Panc1 (cell line): Measurements from ENCODE around the gene VOPP1. TPM values are rescaled to one million over a fixed set of nuclear protein-coding genes. Genes with fewer than 3 reads are reported as not detected.

Experiments
- ATAC-seq: fragments of 200-7000 bp; cut with Tn5 transposase; 2 replicates; pipeline ENCODE4 v1.9.1; 2020; ENCODE audit warnings: mild to moderate bottlenecking, moderate library complexity
- BruUV-seq: library from RNA; stranded (reverse); fragments of 400-500 nt; replicated peaks from 2 replicates; lab custom pipeline; 2021; lab: Mats Ljungman, UMichigan
- CTCF ChIA-PET: fragments of 300-600 bp; sonication (Branson Sonifier 250); formaldehyde crosslinking; loops from one replicate; lab custom pipeline; 2022; ENCODE audit warnings: antibody characterized with exemption; lab: Charles Lee
- POLR2A ChIA-PET: fragments of 300-600 bp; sonication (Branson Sonifier 250); formaldehyde crosslinking; loops from one replicate; lab custom pipeline; 2022; ENCODE audit warnings: antibody characterized with exemption; lab: Charles Lee
- DNase-seq: peaks from one replicate; pipeline ENCODE4 v3.0.0-alpha.2; 2010; ENCODE audit warnings: low read depth, low spot score
- H3K27ac ChIP-seq: 2 replicates; pipeline ENCODE4 v1.5.1; 2011; ENCODE audit warnings: mild to moderate bottlenecking, low read length, inconsistent platforms
- H3K27me3 ChIP-seq: fragments of 200-500 bp; sonication (Bioruptor generic); 2 replicates; pipeline ENCODE4 v1.6.0; 2014; ENCODE audit warnings: low read length, inconsistent platforms; ENCODE audit not compliant: control insufficient read depth, insufficient read depth
- H3K36me3 ChIP-seq: fragments of 200-500 bp; sonication (Bioruptor generic); 2 replicates; pipeline ENCODE4 v1.5.1; 2014; ENCODE audit warnings: inconsistent platforms, mild to moderate bottlenecking, low read length, moderate library complexity; ENCODE audit not compliant: control insufficient read depth, insufficient read depth
- H3K4me1 ChIP-seq: 2 replicates; pipeline ENCODE4 v1.5.1; 2011; ENCODE audit warnings: inconsistent platforms, mild to moderate bottlenecking, low read length, moderate library complexity; ENCODE audit not compliant: control insufficient read depth, insufficient read depth
- H3K4me3 ChIP-seq, 2 experiments: 2 replicates each; pipeline ENCODE4 v1.5.1; 2011 to 2012; ENCODE audit warnings: low read depth in 2 of 2, low read length in 2 of 2, mild to moderate bottlenecking in 2 of 2, inconsistent platforms in 1 of 2, moderate library complexity in 1 of 2
- H3K9me3 ChIP-seq: fragments of 200-500 bp; sonication (Bioruptor generic); 2 replicates; pipeline ENCODE4 v1.5.1; 2014; ENCODE audit warnings: low read depth, mild to moderate bottlenecking, inconsistent platforms, low read length, moderate library complexity; ENCODE audit not compliant: control insufficient read depth, insufficient read depth
- CTCF ChIP-seq: fragments of 450-650 bp; IDR thresholded peaks from 2 replicates; pipeline ENCODE4 v1.5.1; 2017; ENCODE audit warnings: mild to moderate bottlenecking
- POLR2AphosphoS5 ChIP-seq: IDR thresholded peaks from 2 replicates; pipeline ENCODE4 v1.6.1; 2012; ENCODE audit warnings: mild to moderate bottlenecking, low read depth, low read length, moderate library complexity
- SIN3A ChIP-seq: IDR thresholded peaks from 2 replicates; pipeline ENCODE4 v1.6.1; 2012; ENCODE audit warnings: low read depth, mild to moderate bottlenecking, low read length, moderate library complexity, borderline replicate concordance; ENCODE audit not compliant: insufficient read depth
- TCF7L2 ChIP-seq: IDR thresholded peaks from 2 replicates; pipeline ENCODE4 v1.6.1; 2011; ENCODE audit warnings: mild to moderate bottlenecking, low read depth, low read length, inconsistent platforms
- in situ Hi-C: cut with HindIII; loops from 2 replicates; pipeline ENCODE4 v1.10.0; 2016; ENCODE audit warnings: low sequenced_read_pairs, low pct_unique_long_range_greater_than_20kb
- intact Hi-C: fragments of 100-400 bp; cut with micrococcal nuclease; formaldehyde crosslinking; loops from one replicate; pipeline ENCODE4 v1.10.0; 2022; ENCODE audit not compliant: unreplicated experiment
- total RNA-seq: library from RNA; stranded (reverse); gene quantifications from one replicate; pipeline ENCODE4 v1.2.1, GENCODE V29; 2021; ENCODE audit not compliant: unreplicated experiment
- TF ChIP-seq, protein P1 (sequence below), 2 experiments: IDR thresholded peaks; 2 replicates each; pipeline ENCODE4 v1.6.1; 2011 to 2012; ENCODE audit warnings: low read depth in 2 of 2, control low read depth in 1 of 2, low read length in 1 of 2, mild to moderate bottlenecking in 1 of 2, moderate library complexity in 1 of 2; ENCODE audit not compliant: insufficient read depth in 1 of 2

VOPP1 gene
- total RNA-seq, 1 experiment from 2014 or later = 131 TPM

GRCh38 chr7:55594414-55594813 lies 22.1 kb upstream of the VOPP1 start:
- in situ Hi-C loops = no loop called here

GRCh38 chr7:55593515-55594318 lies 21.4 kb upstream of the VOPP1 start:
- no peak overlapping the region for H3K27ac ChIP-seq
- POLR2A ChIA-PET = interaction anchor here (0.5 kb wide), 1 partner anchor 47 kb away, joined by 3 read pairs; no protein-coding TSS in a partner anchor

More at GRCh38 chr7:55594414-55594813, 22.1 kb upstream of the VOPP1 start:
- ChIA-PET POLR2A (no interaction called here), CTCF (interaction anchor here (1.0 kb wide), 1 partner anchor 47 kb away, joined by 3 read pairs; no protein-coding TSS in a partner anchor)
- H3K27me3 ChIP-seq = peaks cover 4% of the 10 kb centered on the region; the same call in 1 of the 2 replicates
- no peak for TF ChIP-seq TCF7L2
- no peak for TF ChIP-seq SIN3A
- TF ChIP-seq CTCF = no peak
- TF ChIP-seq, protein P1, sequence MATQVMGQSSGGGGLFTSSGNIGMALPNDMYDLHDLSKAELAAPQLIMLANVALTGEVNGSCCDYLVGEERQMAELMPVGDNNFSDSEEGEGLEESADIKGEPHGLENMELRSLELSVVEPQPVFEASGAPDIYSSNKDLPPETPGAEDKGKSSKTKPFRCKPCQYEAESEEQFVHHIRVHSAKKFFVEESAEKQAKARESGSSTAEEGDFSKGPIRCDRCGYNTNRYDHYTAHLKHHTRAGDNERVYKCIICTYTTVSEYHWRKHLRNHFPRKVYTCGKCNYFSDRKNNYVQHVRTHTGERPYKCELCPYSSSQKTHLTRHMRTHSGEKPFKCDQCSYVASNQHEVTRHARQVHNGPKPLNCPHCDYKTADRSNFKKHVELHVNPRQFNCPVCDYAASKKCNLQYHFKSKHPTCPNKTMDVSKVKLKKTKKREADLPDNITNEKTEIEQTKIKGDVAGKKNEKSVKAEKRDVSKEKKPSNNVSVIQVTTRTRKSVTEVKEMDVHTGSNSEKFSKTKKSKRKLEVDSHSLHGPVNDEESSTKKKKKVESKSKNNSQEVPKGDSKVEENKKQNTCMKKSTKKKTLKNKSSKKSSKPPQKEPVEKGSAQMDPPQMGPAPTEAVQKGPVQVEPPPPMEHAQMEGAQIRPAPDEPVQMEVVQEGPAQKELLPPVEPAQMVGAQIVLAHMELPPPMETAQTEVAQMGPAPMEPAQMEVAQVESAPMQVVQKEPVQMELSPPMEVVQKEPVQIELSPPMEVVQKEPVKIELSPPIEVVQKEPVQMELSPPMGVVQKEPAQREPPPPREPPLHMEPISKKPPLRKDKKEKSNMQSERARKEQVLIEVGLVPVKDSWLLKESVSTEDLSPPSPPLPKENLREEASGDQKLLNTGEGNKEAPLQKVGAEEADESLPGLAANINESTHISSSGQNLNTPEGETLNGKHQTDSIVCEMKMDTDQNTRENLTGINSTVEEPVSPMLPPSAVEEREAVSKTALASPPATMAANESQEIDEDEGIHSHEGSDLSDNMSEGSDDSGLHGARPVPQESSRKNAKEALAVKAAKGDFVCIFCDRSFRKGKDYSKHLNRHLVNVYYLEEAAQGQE (IDR thresholded peaks at IDR 0.05; ENCODE audit: insufficient read depth in 1 of 2, low read depth in 2 of 2, low read length in 1 of 2) = no peak
- no peak for TF ChIP-seq POLR2AphosphoS5
- DNase-seq (no peak), ATAC-seq (no peak; the same call in 1 of the 2 replicates)
- no peak overlapping the region for H3K4me3 ChIP-seq
- no peaks in the 10 kb centered on the region for H3K4me1 ChIP-seq
- intact Hi-C loops = loop anchor here (10.0 kb wide), 2 partner anchors 160 to 310 kb away; no protein-coding TSS in a partner anchor
- BruUV-seq = no TSS peak
- no peaks in the 10 kb centered on the region for H3K36me3 ChIP-seq
- no peaks in the 10 kb centered on the region for H3K9me3 ChIP-seq
- H3K27ac ChIP-seq = no peak overlapping the region

More at GRCh38 chr7:55593515-55594318, 21.4 kb upstream of the VOPP1 start:
- in situ Hi-C loops (no loop called here), intact Hi-C loops (loop anchor here (10.0 kb wide), 2 partner anchors 159 to 309 kb away; no protein-coding TSS in a partner anchor)
- Histone ChIP-seq H3K9me3 (no peaks in the 10 kb centered on the region), H3K4me3 (no peak overlapping the region), H3K4me1 (no peaks in the 10 kb centered on the region), H3K27me3 (peaks cover 4% of the 10 kb centered on the region; the same call in 1 of the 2 replicates), H3K36me3 (no peaks in the 10 kb centered on the region)
- BruUV-seq = no TSS peak
- DNase-seq = peak; percentile 69
- peak; percentile 99 for TF ChIP-seq CTCF
- no peak for TF ChIP-seq POLR2AphosphoS5
- ATAC-seq = peak; percentile 91
- CTCF ChIA-PET = interaction anchor here (0.9 to 1.4 kb wide), 2 partner anchors 9 to 373 kb away, joined by 3 to 12 read pairs; no protein-coding TSS in a partner anchor
